Activated CD8-positive, alpha-beta T cell treated with anti-CD3 and anti-CD28 coated beads for 36 hours (primary cell): ENCODE measurements around the gene EEF1A2. TPM values are rescaled to one million over a fixed set of nuclear protein-coding genes. Genes with fewer than 3 reads are reported as not detected.
A peak's percentile ranks its signal among the peaks of the same experiment; 100 is the strongest.

Experiments used
- ATAC-seq: fragments of 200-7000 bp; cut with Tn5 transposase; one replicate; pipeline ENCODE4 v1.10.0; 2021; ENCODE audit warnings: mild to moderate bottlenecking, moderate library complexity
- CTCF ChIA-PET: fragments of 350-600 bp; sonication (Branson Sonifier 250); formaldehyde crosslinking; loops from one replicate; lab custom pipeline; 2021; ENCODE audit warnings: antibody characterized with exemption; lab: Charles Lee
- POLR2A ChIA-PET: fragments of 350-600 bp; sonication (Branson Sonifier 250); formaldehyde crosslinking; loops from one replicate; lab custom pipeline; 2021; ENCODE audit warnings: antibody characterized with exemption; lab: Charles Lee
- DNase-seq: peaks from one replicate; pipeline ENCODE4 v3.0.0-alpha.2; 2020
- H3K27ac Mint-ChIP-seq: one replicate; pipeline ENCODE4 v1.8.0; 2021; ENCODE audit warnings: mild to moderate bottlenecking, mixed read lengths
- H3K27me3 Mint-ChIP-seq: one replicate; pipeline ENCODE4 v1.8.0; 2021; ENCODE audit warnings: mixed read lengths
- H3K36me3 Mint-ChIP-seq: one replicate; pipeline ENCODE4 v1.8.0; 2021; ENCODE audit warnings: low read depth, mixed read lengths
- H3K4me1 Mint-ChIP-seq: one replicate; pipeline ENCODE4 v1.8.0; 2021; ENCODE audit warnings: low read depth, mixed read lengths
- H3K4me3 Mint-ChIP-seq: one replicate; pipeline ENCODE4 v1.8.0; 2021; ENCODE audit warnings: mild to moderate bottlenecking, moderate library complexity, mixed read lengths
- H3K9me3 Mint-ChIP-seq: one replicate; pipeline ENCODE4 v1.8.0; 2021; ENCODE audit warnings: mixed read lengths
- CTCF ChIP-seq: fragments of 200-600 bp; IDR thresholded peaks from one replicate; pipeline ENCODE4 v1.8.0; 2022; ENCODE audit warnings: antibody characterized with exemption, mild to moderate bottlenecking
- intact Hi-C: fragments of 100-400 bp; cut with micrococcal nuclease; formaldehyde crosslinking; loops from one replicate; pipeline ENCODE4 v1.10.0; 2022
- total RNA-seq, 2 experiments: library from RNA; stranded (reverse); gene quantifications; one replicate each; pipeline ENCODE4 v1.2.3, GENCODE V29; 2021

The EEF1A2 gene
- total RNA-seq, 2 experiments from 2014 or later: 1.4 to 2.2 TPM

- peak; percentile 96 for TF ChIP-seq CTCF
- ATAC-seq (peak; percentile 97), DNase-seq (peak; percentile 98)
- no peaks in the 10 kb centered on the region for H3K9me3 Mint-ChIP-seq
- ChIA-PET POLR2A (interaction anchor here (0.6 to 4.9 kb wide), 13 partner anchors 9 to 541 kb away, joined by 3 to 48 read pairs (median 3); partner anchors contain the start of genes RGS19 and TPD52L2), CTCF (interaction anchor here (0.5 to 3.5 kb wide), 52 partner anchors 8 to 532 kb away, joined by 3 to 20 read pairs (median 5); partner anchors contain the start of genes ARFRP1, FNDC11, HELZ2 and LIME1)
- intact Hi-C loops: no loop called here
- H3K27ac Mint-ChIP-seq: peak overlapping the region; percentile 88
- H3K4me1 Mint-ChIP-seq: peaks cover 17% of the 10 kb centered on the region
- H3K4me3 Mint-ChIP-seq: peak overlapping the region; percentile 44
- H3K36me3 Mint-ChIP-seq: no peaks in the 10 kb centered on the region
- H3K27me3 Mint-ChIP-seq: no peaks in the 10 kb centered on the region
Measured at GRCh38 chr20:63537525-63538203, 38.8 kb upstream of the EEF1A2 start.

- peaks cover 17% of the 10 kb centered on the region for H3K4me1 Mint-ChIP-seq
- DNase-seq: peak; percentile 39
- H3K27me3 Mint-ChIP-seq: no peaks in the 10 kb centered on the region
- H3K36me3 Mint-ChIP-seq: no peaks in the 10 kb centered on the region
- ChIA-PET CTCF (interaction anchor here (0.6 to 3.5 kb wide), 47 partner anchors 8 to 532 kb away, joined by 3 to 20 read pairs (median 5); partner anchors contain the start of genes ARFRP1, FNDC11, HELZ2 and LIME1), POLR2A (interaction anchor here (0.7 to 4.9 kb wide), 12 partner anchors 8 to 542 kb away, joined by 3 to 48 read pairs (median 3); partner anchors contain the start of genes RGS19 and TPD52L2)
- H3K4me3 Mint-ChIP-seq: peak within 1 kb of the TSS; percentile 47
- intact Hi-C loops: no loop called here
- no peak for TF ChIP-seq CTCF
- H3K9me3 Mint-ChIP-seq: no peaks in the 10 kb centered on the region
- H3K27ac Mint-ChIP-seq: peak within 1 kb of the TSS; percentile 88
- no peak for ATAC-seq
Measured at GRCh38 chr20:63536997-63537524, 38.2 kb upstream of the EEF1A2 start, which contains the start of gene PTK6. Gene PTK6, minus strand, starts transcription at chr20:63537376. Its CDS starts 62 bp downstream, at chr20:63537314.

- DNase-seq (no peak), ATAC-seq (no peak)
- POLR2A ChIA-PET: interaction anchor here (0.8 to 4.9 kb wide), 3 partner anchors 7 to 39 kb away, joined by 3 to 48 read pairs (median 6); no protein-coding TSS in a partner anchor
- TF ChIP-seq CTCF: no peak
- Mint-ChIP-seq H3K36me3 (no peaks in the 10 kb centered on the region), H3K9me3 (no peaks in the 10 kb centered on the region), H3K4me1 (peaks cover 17% of the 10 kb centered on the region), H3K27me3 (no peaks in the 10 kb centered on the region), H3K27ac (no peak overlapping the region), H3K4me3 (no peak overlapping the region)
- CTCF ChIA-PET: interaction anchor here (1.3 to 3.5 kb wide), 8 partner anchors 7 to 444 kb away, joined by 4 to 20 read pairs (median 8); partner anchors contain the start of genes ARFRP1, HELZ2, PRPF6 and SAMD10
- intact Hi-C loops: no loop called here
Measured at GRCh38 chr20:63536241-63536977, 37.5 kb upstream of the EEF1A2 start.

GRCh38 chr20:63534831-63535651, 36.2 kb upstream of the EEF1A2 start:
- Mint-ChIP-seq H3K4me1 (peaks cover 17% of the 10 kb centered on the region), H3K9me3 (no peaks in the 10 kb centered on the region), H3K36me3 (no peaks in the 10 kb centered on the region), H3K27ac (no peak overlapping the region), H3K4me3 (no peak overlapping the region), H3K27me3 (no peaks in the 10 kb centered on the region)
- TF ChIP-seq CTCF: no peak
- intact Hi-C loops: no loop called here
- ChIA-PET POLR2A (interaction anchor here (4.9 kb wide), 1 partner anchor 12 kb away, joined by 48 read pairs; no protein-coding TSS in a partner anchor), CTCF (no interaction called here)
- ATAC-seq: no peak
- no peak for DNase-seq
